AG04449 (cell line): ENCODE data around the gene TPPP2.

Experiments used
- CTCF ChIA-PET: fragments of 350-600 bp; formaldehyde crosslinking; extraction: SDS; loops from one replicate; lab custom pipeline; 2021; ENCODE audit warnings: antibody characterized with exemption; lab: Yijun Ruan, JAX
- POLR2A ChIA-PET: fragments of 400-600, 350-600 bp; formaldehyde crosslinking; extraction: SDS; loops from one replicate; lab custom pipeline; 2020; ENCODE audit warnings: antibody characterized with exemption, inconsistent platforms; lab: Yijun Ruan, JAX
- DNase-seq: peaks from one replicate; pipeline ENCODE4 v3.0.0-alpha.2; 2010; ENCODE audit warnings: low read depth, low spot score
- H3K4me3 ChIP-seq: 2 replicates; pipeline ENCODE4 v1.5.1; 2011; ENCODE audit warnings: low read depth, mild to moderate bottlenecking, control low read depth, low read length
- CTCF ChIP-seq: IDR thresholded peaks from one replicate; pipeline ENCODE4 v1.5.1; 2011; ENCODE audit warnings: mild to moderate bottlenecking, moderate library complexity, low read length, control low read depth, inconsistent platforms; ENCODE audit not compliant: insufficient read depth; ENCODE audit errors: missing control alignments

Gene TPPP2

GRCh38 chr14:21030531-21030930, 514 bp downstream of the TPPP2 start:
- no peak for TF ChIP-seq CTCF
- no peak for DNase-seq
- H3K4me3 ChIP-seq: no peak overlapping the region
- POLR2A ChIA-PET: no interaction called here
- CTCF ChIA-PET: interaction anchor here (1.4 to 12.6 kb wide), 4 partner anchors 11 to 38 kb away, joined by 3 to 172 read pairs (median 19); partner anchors contain the start of gene RNASE7

GRCh38 chr14:21032326-21033132, 2.5 kb downstream of the TPPP2 start:
- DNase-seq: no peak
- no peak for TF ChIP-seq CTCF
- H3K4me3 ChIP-seq: no peak overlapping the region
- POLR2A ChIA-PET: no interaction called here
- CTCF ChIA-PET: interaction anchor here (0.7 to 12.6 kb wide), 8 partner anchors 9 to 71 kb away, joined by 3 to 172 read pairs (median 4); partner anchors contain the start of gene RNASE7

GRCh38 chr14:21033133-21033698, 3.2 kb downstream of the TPPP2 start:
- TF ChIP-seq CTCF: no peak
- DNase-seq: no peak
- POLR2A ChIA-PET: no interaction called here
- H3K4me3 ChIP-seq: no peak overlapping the region
- CTCF ChIA-PET: interaction anchor here (1.0 to 12.6 kb wide), 6 partner anchors 8 to 63 kb away, joined by 3 to 172 read pairs (median 9); partner anchors contain the start of gene RNASE7

GRCh38 chr14:21034707-21035106, 4.7 kb downstream of the TPPP2 start, which contains the start of gene RNASE13:
RNASE13 (minus strand) TSS chr14:21034807; CDS start chr14:21034288, 519 bp downstream.
- no peak for DNase-seq
- H3K4me3 ChIP-seq: no peak within 1 kb of the TSS
- ChIA-PET CTCF (interaction anchor here (0.6 to 12.6 kb wide), 6 partner anchors 12 to 68 kb away, joined by 3 to 172 read pairs (median 8); no protein-coding TSS in a partner anchor), POLR2A (no interaction called here)
- no peak for TF ChIP-seq CTCF

- POLR2A ChIA-PET: no interaction called here
- TF ChIP-seq CTCF: no peak
- CTCF ChIA-PET: interaction anchor here (1.0 to 12.6 kb wide), 6 partner anchors 10 to 68 kb away, joined by 3 to 172 read pairs (median 10); partner anchors contain the start of gene NDRG2
- no peak overlapping the region for H3K4me3 ChIP-seq
- no peak for DNase-seq
These were observed 6.7 kb downstream of the TPPP2 start for GRCh38 chr14:21036751-21037150.

- H3K4me3 ChIP-seq: no peak overlapping the region
- ChIA-PET POLR2A (no interaction called here), CTCF (interaction anchor here (1.8 to 12.6 kb wide), 3 partner anchors 10 to 67 kb away, joined by 11 to 172 read pairs (median 12); no protein-coding TSS in a partner anchor)
- no peak for DNase-seq
- no peak for TF ChIP-seq CTCF
These were observed 7.1 kb downstream of the TPPP2 start for GRCh38 chr14:21037156-21037555.
